ENCODE data around the gene ELF1. TPM values are rescaled to one million over a fixed set of nuclear protein-coding genes. Genes with fewer than 3 reads are reported as not detected.

The ELF1 gene
- total RNA-seq, 3 donors from 2014 or later (not counting 1 experiment from before 2014, with no cell fraction given) = 174 to 216 (median 193) TPM

- Mint-ChIP-seq H3K9me3 (no peaks in the 10 kb centered on the region), H3K4me1 (peaks cover 67 to 75% of the 10 kb centered on the region in 2 donors), H3K4me3 (no peak overlapping the region), H3K27ac (peak overlapping the region; percentile 3 to 5), H3K36me3 (no peaks in the 10 kb centered on the region), H3K27me3 (ENCODE audit: low read depth in 2 of 2) (no peaks in the 10 kb centered on the region)
- peak in 1 of 3 donors; percentile 32 for ATAC-seq
- DNase-seq = no peak
- Histone ChIP-seq H3K9me3 (ENCODE audit: control insufficient read depth, insufficient read depth, low read length) (no peaks in the 10 kb centered on the region), H3K27me3 (ENCODE audit: control insufficient read depth, insufficient read depth, low read length) (no peaks in the 10 kb centered on the region), H3K36me3 (ENCODE audit: control insufficient read depth, insufficient read depth, low read length) (peaks cover 13% of the 10 kb centered on the region), H3K27ac (ENCODE audit: low read length) (no peak overlapping the region), H3K4me3 (ENCODE audit: low read length) (no peak overlapping the region), H3K4me1 (ENCODE audit: control insufficient read depth, insufficient read depth, low read length) (peaks cover 20% of the 10 kb centered on the region)
- TF ChIP-seq CTCF (IDR thresholded peaks at IDR 0.05) = no peak
- intact Hi-C loops (cut with micrococcal nuclease) = no loop called here
- 70% methylated on average over 3 of the region's 3 CpGs for WGBS (ENCODE audit: insufficient coverage)
Observed at GRCh38 chr13:40999416-40999815, 19.7 kb downstream of the ELF1 start.

GRCh38 chr13:40996426-40997092, 22.6 kb downstream of the ELF1 start:
- Histone ChIP-seq H3K27me3 (ENCODE audit: control insufficient read depth, insufficient read depth, low read length) (no peaks in the 10 kb centered on the region), H3K4me1 (ENCODE audit: control insufficient read depth, insufficient read depth, low read length) (peaks cover 25% of the 10 kb centered on the region), H3K36me3 (ENCODE audit: control insufficient read depth, insufficient read depth, low read length) (peaks cover 18% of the 10 kb centered on the region), H3K9me3 (ENCODE audit: control insufficient read depth, insufficient read depth, low read length) (no peaks in the 10 kb centered on the region), H3K27ac (ENCODE audit: low read length) (no peak overlapping the region), H3K4me3 (ENCODE audit: low read length) (no peak overlapping the region)
- intact Hi-C loops (cut with micrococcal nuclease) = no loop called here
- 76% methylated on average over 5 of the region's 5 CpGs for WGBS (ENCODE audit: insufficient coverage)
- Mint-ChIP-seq H3K9me3 (no peaks in the 10 kb centered on the region), H3K4me1 (peaks cover 72 to 74% of the 10 kb centered on the region in 2 donors), H3K27me3 (ENCODE audit: low read depth in 2 of 2) (no peaks in the 10 kb centered on the region), H3K27ac (peak overlapping the region; percentile 26 to 85), H3K4me3 (no peak overlapping the region), H3K36me3 (no peaks in the 10 kb centered on the region)
- no peak for DNase-seq
- no peak for ATAC-seq
- no peak for TF ChIP-seq CTCF (IDR thresholded peaks at IDR 0.05)

- Histone ChIP-seq H3K27me3 (ENCODE audit: control insufficient read depth, insufficient read depth, low read length) (no peaks in the 10 kb centered on the region), H3K9me3 (ENCODE audit: control insufficient read depth, insufficient read depth, low read length) (no peaks in the 10 kb centered on the region), H3K4me3 (ENCODE audit: low read length) (no peak overlapping the region), H3K27ac (ENCODE audit: low read length) (no peak overlapping the region), H3K4me1 (ENCODE audit: control insufficient read depth, insufficient read depth, low read length) (peaks cover 25% of the 10 kb centered on the region), H3K36me3 (ENCODE audit: control insufficient read depth, insufficient read depth, low read length) (peaks cover 18% of the 10 kb centered on the region)
- ATAC-seq (no peak), DNase-seq (no peak)
- Mint-ChIP-seq H3K36me3 (no peaks in the 10 kb centered on the region), H3K9me3 (no peaks in the 10 kb centered on the region), H3K27me3 (ENCODE audit: low read depth in 2 of 2) (no peaks in the 10 kb centered on the region), H3K4me3 (no peak overlapping the region), H3K4me1 (peaks cover 67 to 70% of the 10 kb centered on the region in 2 donors), H3K27ac (peak overlapping the region; percentile 26 to 85)
- no peak for TF ChIP-seq CTCF (IDR thresholded peaks at IDR 0.05)
- intact Hi-C loops (cut with micrococcal nuclease) = no loop called here
Observed at GRCh38 chr13:40995997-40996396, 23.1 kb downstream of the ELF1 start.

Measured in natural killer cell (primary cell).